HG03432 (cell line): ENCODE results near the gene LGALS3.

Experiments
- ATAC-seq: cut with Tn5 transposase; IDR thresholded peaks from one replicate; pipeline ENCODE4 v1.9.1; 2021; ENCODE audit warnings: mild to moderate bottlenecking, moderate library complexity; ENCODE audit not compliant: unreplicated experiment

The LGALS3 gene

GRCh38 chr14:55129428-55130195 lies 560 bp downstream of the LGALS3 start:
- ATAC-seq = peak; percentile 71

- no peak for ATAC-seq
Measured at GRCh38 chr14:55130196-55130550, 1.1 kb downstream of the LGALS3 start.

GRCh38 chr14:55131370-55132137 lies 2.5 kb downstream of the LGALS3 start:
- ATAC-seq = no peak

- ATAC-seq = no peak
Measured at GRCh38 chr14:55133416-55133815, 4.4 kb downstream of the LGALS3 start.

- no peak for ATAC-seq
Measured at GRCh38 chr14:55136241-55136640, 7.2 kb downstream of the LGALS3 start.

GRCh38 chr14:55136885-55137786 lies 8.1 kb downstream of the LGALS3 start:
- ATAC-seq = no peak

- ATAC-seq = no peak
Measured at GRCh38 chr14:55138091-55138490, 9.0 kb downstream of the LGALS3 start.

- no peak for ATAC-seq
Measured at GRCh38 chr14:55139141-55139540, 10.1 kb downstream of the LGALS3 start.

- ATAC-seq = no peak
Measured at GRCh38 chr14:55139696-55140509, 10.9 kb downstream of the LGALS3 start.

GRCh38 chr14:55141825-55142224 lies 12.8 kb downstream of the LGALS3 start:
- ATAC-seq = no peak

GRCh38 chr14:55142466-55142865 lies 13.4 kb downstream of the LGALS3 start:
- no peak for ATAC-seq

- ATAC-seq = no peak
Measured at GRCh38 chr14:55146425-55146824, 17.4 kb downstream of the LGALS3 start.

- ATAC-seq = no peak
Measured at GRCh38 chr14:55151601-55152000, 22.5 kb downstream of the LGALS3 start.

GRCh38 chr14:55152052-55152753 lies 23.2 kb downstream of the LGALS3 start:
- no peak for ATAC-seq

GRCh38 chr14:55153951-55154350 lies 24.9 kb downstream of the LGALS3 start:
- no peak for ATAC-seq

- no peak for ATAC-seq
Measured at GRCh38 chr14:55157080-55157479, 28.0 kb downstream of the LGALS3 start.

GRCh38 chr14:55158412-55158811 lies 29.4 kb downstream of the LGALS3 start:
- ATAC-seq = no peak

GRCh38 chr14:55160989-55161388 lies 31.9 kb downstream of the LGALS3 start:
- no peak for ATAC-seq

GRCh38 chr14:55170526-55170925 lies 41.5 kb downstream of the LGALS3 start:
- no peak for ATAC-seq

- ATAC-seq = no peak
Measured at GRCh38 chr14:55180006-55180405, 51.0 kb downstream of the LGALS3 start.
